ENCODE measurements around the gene ATG2A.

DNA sequence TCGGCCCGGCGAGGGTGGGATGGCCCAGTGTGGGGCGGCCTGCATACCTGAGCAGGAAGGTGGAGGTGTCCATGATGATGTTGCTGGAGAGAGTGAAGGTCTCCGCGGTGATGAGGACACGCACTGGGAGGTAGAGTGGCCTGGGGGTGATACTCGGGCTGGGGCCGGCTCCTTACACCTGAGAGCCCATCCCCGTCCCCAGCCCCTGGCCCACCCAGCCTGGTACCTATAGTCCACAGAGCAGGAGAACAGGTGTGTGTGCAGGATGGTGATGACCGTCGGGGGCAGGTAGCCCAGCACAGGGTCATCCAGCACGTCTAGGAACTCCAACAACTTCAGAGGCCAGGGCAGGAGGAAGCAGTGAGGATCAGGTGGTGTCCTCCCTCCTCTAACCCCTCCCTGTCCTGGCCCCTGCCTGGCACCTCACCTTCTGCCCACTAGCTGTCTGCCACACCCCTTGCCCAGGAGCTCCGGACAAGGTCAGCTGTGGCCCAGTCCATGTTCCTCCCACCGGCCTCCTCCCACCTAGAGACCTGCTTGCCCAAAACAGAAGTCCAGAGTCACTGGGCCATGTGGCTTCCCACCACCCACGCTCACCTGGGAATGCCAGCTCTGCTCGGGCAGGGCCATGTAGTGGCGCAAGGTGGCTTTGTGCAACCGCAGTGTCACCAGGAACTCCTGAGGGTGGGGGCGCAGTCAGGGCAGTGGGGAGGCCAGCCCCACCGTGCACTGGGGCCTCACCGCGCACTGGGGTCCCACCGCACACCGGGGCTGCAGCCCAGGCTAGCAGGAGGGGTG is 11.3 kb downstream of the ATG2A start:
- TF ChIP-seq, protein P1, sequence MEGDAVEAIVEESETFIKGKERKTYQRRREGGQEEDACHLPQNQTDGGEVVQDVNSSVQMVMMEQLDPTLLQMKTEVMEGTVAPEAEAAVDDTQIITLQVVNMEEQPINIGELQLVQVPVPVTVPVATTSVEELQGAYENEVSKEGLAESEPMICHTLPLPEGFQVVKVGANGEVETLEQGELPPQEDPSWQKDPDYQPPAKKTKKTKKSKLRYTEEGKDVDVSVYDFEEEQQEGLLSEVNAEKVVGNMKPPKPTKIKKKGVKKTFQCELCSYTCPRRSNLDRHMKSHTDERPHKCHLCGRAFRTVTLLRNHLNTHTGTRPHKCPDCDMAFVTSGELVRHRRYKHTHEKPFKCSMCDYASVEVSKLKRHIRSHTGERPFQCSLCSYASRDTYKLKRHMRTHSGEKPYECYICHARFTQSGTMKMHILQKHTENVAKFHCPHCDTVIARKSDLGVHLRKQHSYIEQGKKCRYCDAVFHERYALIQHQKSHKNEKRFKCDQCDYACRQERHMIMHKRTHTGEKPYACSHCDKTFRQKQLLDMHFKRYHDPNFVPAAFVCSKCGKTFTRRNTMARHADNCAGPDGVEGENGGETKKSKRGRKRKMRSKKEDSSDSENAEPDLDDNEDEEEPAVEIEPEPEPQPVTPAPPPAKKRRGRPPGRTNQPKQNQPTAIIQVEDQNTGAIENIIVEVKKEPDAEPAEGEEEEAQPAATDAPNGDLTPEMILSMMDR (IDR thresholded peaks at IDR 0.05), result no peak
- TF ChIP-seq POLR2A (IDR thresholded peaks at IDR 0.05), result no peak
